GM12891 (cell line): ENCODE data around the gene ZBTB20.

Experiments used
- DNase-seq: peaks from one replicate; pipeline ENCODE4 v3.0.0; 2011; ENCODE audit warnings: low spot score; ENCODE audit not compliant: insufficient read length
- FAIRE-seq: peaks from 2 replicates; lab custom pipeline; 2011; peaks lifted over from hg19 to GRCh38; lab: Jason Lieb, UNC
- PAX5 ChIP-seq: IDR thresholded peaks from 2 replicates; pipeline ENCODE4 v1.6.1; 2011; ENCODE audit warnings: low read length, moderate library complexity, mild to moderate bottlenecking; ENCODE audit not compliant: insufficient read depth, severe bottlenecking
- POLR2A ChIP-seq: IDR thresholded peaks from 2 replicates; pipeline ENCODE4 v1.6.1; 2011; ENCODE audit warnings: low read depth, low read length, control low read depth
- POLR2AphosphoS5 ChIP-seq: IDR thresholded peaks from 2 replicates; pipeline ENCODE4 v1.6.1; 2011; ENCODE audit warnings: low read depth, low read length, control low read depth
- POU2F2 ChIP-seq: IDR thresholded peaks from 2 replicates; pipeline ENCODE4 v1.6.1; 2011; ENCODE audit warnings: low read depth, mild to moderate bottlenecking, control low read depth, low read length, moderate library complexity
- SPI1 ChIP-seq: IDR thresholded peaks from 2 replicates; pipeline ENCODE4 v1.6.1; 2011; ENCODE audit warnings: low read depth, low read length, control low read depth
- TAF1 ChIP-seq: IDR thresholded peaks from 2 replicates; pipeline ENCODE4 v1.6.1; 2011; ENCODE audit warnings: low read depth, low read length, control low read depth

ZBTB20 gene

DNA sequence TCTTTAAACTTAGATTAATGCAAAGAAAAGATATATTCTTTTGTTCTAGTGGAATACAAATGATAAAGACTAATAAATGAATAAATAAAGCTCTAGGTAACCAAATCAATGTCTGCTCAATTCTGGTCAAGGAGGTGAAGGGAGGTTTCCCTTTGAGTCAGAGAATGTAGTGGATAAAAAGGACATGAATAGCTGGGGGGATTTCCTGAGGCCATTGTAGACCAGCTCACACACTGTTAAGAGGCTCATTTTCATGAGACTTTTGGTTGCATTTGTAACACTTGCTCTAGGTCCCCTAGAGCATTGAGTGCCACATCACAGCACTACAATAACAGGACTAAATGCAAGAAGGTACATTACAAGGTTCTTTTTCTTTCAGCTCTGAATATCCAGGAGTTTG, 682.5 kb downstream of the ZBTB20 start:
- no peak for TF ChIP-seq POLR2AphosphoS5
- DNase-seq (peak; percentile 5), FAIRE-seq (peak; percentile 66)

DNA sequence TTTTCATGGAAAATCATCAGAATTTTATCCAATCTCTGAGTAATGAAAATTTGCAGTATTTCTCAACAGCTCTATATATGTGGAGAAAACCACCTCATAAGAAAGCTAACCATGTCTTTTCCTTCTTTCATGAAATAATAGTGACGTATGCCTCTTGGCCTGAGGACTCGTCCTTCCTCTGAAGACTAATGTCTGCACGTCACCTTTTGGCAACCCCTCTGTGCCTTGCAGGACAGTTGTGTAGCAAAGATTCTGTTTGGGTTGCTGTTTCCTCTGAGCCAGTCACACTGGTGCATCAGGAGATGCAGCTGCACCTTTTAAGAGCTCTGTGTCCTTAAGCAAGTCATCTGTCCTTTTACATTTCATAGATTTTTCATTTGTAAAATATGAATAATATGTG, 684.3 kb downstream of the ZBTB20 start:
- FAIRE-seq (no peak), DNase-seq (no peak)
- TF ChIP-seq POU2F2 = no peak
- no peak for TF ChIP-seq SPI1
- no peak for TF ChIP-seq TAF1

DNA sequence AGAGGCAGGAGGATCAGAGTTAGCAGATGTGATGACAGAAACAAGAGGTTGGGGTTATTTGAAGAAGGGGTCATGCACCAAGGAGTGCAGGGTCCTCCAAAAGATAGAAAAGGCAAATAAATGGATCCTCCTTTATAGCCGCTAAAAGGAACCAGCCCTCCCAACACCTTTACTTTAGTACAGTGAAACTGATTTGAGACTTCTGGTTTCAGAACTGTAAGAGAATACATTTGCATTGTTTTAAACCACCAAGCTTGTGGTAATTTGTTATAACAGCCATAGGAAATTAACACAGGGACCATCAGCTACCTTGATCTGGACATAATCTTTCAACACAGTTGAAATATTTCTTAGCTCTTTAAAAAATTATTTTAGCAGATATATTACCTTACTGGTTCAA, 686.6 kb downstream of the ZBTB20 start:
- FAIRE-seq (peak; percentile 43), DNase-seq (no peak)
- TF ChIP-seq SPI1 = no peak
- TF ChIP-seq TAF1 = no peak
- TF ChIP-seq POLR2A = no peak
- no peak for TF ChIP-seq POLR2AphosphoS5
- TF ChIP-seq PAX5 = no peak
- no peak for TF ChIP-seq POU2F2

DNA sequence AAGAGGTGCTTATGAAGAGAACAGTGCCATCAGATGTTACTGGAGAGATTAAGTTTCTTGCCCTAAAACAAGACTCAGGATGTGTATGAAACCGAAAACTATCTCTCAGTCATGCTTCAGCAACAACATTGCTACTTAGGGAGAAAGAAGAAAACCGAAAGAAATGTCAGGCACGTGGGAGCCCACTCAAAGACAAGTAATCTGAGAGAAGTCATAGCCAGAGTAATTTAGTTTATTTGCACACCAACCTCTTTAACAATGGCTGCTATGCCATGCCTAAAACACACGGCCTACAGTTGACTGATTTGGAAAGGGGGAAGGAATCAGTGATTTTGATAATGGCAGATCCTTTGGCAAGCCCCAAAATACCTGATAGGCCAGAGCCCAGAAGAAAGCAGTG, 690.3 kb downstream of the ZBTB20 start:
- no peak for TF ChIP-seq SPI1
- peak; percentile 14 for TF ChIP-seq PAX5
- peak; percentile 6 for DNase-seq
- peak; percentile 86 for FAIRE-seq

DNA sequence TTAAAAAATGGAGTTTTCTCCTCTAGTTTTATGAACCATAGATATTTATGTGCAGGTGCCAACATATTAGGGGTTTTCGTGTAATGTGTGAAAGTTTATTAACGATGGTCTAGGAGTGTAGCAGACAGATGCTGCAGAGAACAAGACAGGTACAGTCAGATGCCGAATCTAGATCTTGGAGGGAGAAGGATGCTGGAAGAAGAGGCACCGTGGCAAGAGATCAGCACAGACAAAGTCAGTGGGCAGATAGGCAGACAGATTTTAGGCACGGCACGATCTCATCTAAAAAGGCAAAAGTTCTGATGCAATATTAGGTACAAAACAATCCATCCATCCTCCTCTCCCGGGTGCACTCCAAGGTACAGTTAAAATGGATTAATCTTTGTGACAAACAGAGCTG, 691.7 kb downstream of the ZBTB20 start:
- TF ChIP-seq SPI1 = no peak
- TF ChIP-seq POLR2A = no peak
- TF ChIP-seq TAF1 = no peak
- no peak for TF ChIP-seq PAX5
- no peak for TF ChIP-seq POU2F2
- no peak for TF ChIP-seq POLR2AphosphoS5
- FAIRE-seq (peak; percentile 73), DNase-seq (no peak)

DNA sequence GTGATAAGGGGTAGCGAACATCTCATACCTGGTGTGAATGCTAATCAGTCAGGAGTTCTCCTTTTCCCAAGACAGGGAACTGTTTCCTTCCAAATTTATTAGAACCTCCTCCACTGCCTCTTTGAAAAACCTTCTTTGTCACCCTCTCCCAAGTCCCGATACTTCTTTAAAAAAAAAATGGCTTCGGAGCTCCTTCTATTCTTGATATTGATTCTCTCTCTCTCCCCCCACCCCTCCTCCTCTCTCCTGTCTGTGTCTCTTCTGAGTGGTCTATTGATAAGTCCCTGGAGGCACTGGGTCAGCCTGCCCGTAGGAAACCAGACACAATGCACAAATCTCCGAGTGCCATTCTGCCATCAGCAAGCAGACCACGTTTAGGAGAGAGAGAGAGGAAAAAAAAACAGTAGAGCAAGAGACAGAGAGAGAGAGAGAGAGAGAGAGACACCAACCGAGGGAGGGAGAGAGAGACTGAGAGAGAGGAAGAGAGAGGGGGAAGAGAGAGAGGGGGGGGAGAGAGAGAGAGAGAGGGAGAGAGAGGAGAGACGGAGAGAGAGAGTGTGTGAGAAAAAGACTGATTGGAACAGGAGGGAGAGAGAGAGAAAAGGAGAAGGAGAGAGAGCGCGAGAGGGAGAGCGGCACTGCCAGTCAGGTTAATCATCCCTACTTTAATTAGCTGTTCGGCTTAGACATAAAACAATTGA, 692.4 kb downstream of the ZBTB20 start:
- TF ChIP-seq PAX5 (no peak), TAF1 (no peak), POU2F2 (no peak), SPI1 (no peak), POLR2A (no peak), POLR2AphosphoS5 (no peak)
- FAIRE-seq (no peak), DNase-seq (no peak)

DNA sequence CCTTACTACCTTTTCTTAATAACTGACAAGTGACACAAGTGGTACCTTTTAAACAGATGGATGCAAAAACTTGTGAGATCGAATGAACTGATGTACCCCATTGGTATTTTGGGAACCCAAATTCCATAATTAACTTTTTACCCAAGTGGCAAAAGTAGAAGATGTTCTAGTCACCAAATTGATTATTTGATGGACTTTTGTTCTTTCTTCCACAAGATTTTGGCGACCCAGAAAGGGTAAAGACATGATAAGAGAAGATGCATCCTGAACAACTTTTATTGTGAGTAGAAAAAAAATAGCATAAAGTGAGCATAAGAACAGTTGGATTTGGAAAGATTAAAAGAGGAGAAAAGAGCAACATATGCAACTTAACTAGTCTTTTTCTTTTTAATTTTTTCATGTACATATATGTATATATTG, 693.7 kb downstream of the ZBTB20 start:
- DNase-seq (no peak), FAIRE-seq (no peak)
- no peak for TF ChIP-seq POU2F2
- no peak for TF ChIP-seq PAX5
- TF ChIP-seq POLR2A = no peak
- TF ChIP-seq POLR2AphosphoS5 = no peak
- TF ChIP-seq SPI1 = no peak
- no peak for TF ChIP-seq TAF1

DNA sequence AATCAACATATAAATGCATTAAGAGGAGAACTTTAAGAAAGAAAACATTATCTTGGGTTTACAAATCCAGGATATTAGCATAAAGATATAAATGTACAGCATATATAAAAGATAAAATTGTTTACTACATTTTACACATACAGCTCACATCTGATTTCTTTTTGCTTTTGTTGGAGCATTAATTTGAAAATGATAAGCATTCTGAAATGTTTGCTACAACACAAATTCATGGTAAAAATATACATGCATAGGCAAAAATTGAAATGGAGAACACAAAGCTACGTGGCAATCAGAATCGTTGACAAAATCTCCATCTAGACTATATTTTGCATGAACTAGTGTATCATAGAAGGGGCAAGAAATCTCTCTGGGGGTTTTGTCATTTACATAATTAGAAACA, 694.2 kb downstream of the ZBTB20 start:
- DNase-seq (no peak), FAIRE-seq (no peak)
- TF ChIP-seq POLR2A = no peak
- no peak for TF ChIP-seq TAF1
- no peak for TF ChIP-seq POLR2AphosphoS5
- TF ChIP-seq PAX5 = no peak
- no peak for TF ChIP-seq POU2F2

DNA sequence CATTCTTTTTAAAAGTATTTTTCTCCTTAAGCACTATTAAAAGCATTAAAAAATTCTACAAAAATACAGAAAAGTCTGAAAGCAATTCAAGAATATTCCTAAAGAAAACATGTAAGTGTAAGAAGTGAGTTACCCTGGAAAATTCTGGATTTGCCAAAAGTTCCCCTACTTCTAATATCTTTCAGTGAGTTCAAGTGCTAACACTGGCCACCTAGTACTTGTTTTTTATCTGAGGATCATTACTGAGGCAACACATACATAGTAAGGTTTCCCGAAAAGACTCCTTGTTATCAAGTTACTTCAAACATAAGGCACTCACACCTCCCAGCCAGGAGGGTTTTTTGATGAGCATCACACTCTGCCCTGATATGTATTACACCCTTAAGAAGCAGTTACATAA, 694.8 kb downstream of the ZBTB20 start:
- TF ChIP-seq POU2F2 (no peak), TAF1 (no peak), POLR2AphosphoS5 (no peak), PAX5 (no peak), SPI1 (no peak), POLR2A (no peak)
- FAIRE-seq = no peak
- DNase-seq = no peak

DNA sequence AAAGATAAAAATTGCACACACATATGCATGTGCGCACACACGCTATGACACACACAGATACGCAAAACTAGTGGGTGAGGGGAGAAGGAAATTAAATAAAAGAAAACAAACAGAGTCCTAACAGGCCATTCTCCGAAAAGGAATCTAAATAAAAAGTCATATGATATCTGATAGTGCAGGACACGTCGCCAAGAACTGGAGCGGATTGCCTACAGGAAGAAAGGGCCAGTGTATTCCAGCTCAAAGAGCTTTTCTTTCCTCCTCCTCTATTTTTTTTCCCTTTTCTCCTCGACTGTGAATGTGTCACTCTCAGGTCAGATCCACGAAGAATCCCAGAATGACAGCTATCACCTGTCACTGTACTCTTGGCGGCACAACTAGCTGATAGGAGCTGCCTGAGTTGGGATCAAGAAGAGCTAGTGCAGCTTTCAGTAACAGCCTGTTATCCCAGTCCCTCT, 695.5 kb downstream of the ZBTB20 start:
- TF ChIP-seq TAF1 (no peak), POLR2AphosphoS5 (no peak), POLR2A (no peak), SPI1 (no peak), PAX5 (no peak), POU2F2 (no peak)
- DNase-seq (no peak), FAIRE-seq (no peak)
